Stimulated activated CD8-positive, alpha-beta memory T cell treated with anti-CD3 and anti-CD28 coated beads, Interleukin-4, amount 100 ng/mL, for 48 hours (primary cell): ENCODE results near the gene PLPPR2.
"Not testable (repeated sequence)": the region's sequence is repeated elsewhere in the genome, so short reads cannot be mapped to it uniquely, and the experiment has no call there.

Experiments used
- DNase-seq: peaks from one replicate; pipeline ENCODE4 v3.0.0-alpha.2; 2020

The PLPPR2 gene

GRCh38 chr19:11342429-11342828 lies 12.8 kb upstream of the PLPPR2 start:
- no peak for DNase-seq

GRCh38 chr19:11345122-11345803 lies 10.0 kb upstream of the PLPPR2 start:
- no peak for DNase-seq

GRCh38 chr19:11346104-11346940 lies 8.9 kb upstream of the PLPPR2 start, which contains the start of the genes CCDC159 and TMEM205:
TSS of gene CCDC159 (plus strand) at chr19:11346519. CDS start at chr19:11346607, 88 bp downstream.
TSS of gene TMEM205 (minus strand) at chr19:11346268. CDS start at chr19:11345619, 649 bp downstream.
- peak; percentile 98 for DNase-seq

DNA sequence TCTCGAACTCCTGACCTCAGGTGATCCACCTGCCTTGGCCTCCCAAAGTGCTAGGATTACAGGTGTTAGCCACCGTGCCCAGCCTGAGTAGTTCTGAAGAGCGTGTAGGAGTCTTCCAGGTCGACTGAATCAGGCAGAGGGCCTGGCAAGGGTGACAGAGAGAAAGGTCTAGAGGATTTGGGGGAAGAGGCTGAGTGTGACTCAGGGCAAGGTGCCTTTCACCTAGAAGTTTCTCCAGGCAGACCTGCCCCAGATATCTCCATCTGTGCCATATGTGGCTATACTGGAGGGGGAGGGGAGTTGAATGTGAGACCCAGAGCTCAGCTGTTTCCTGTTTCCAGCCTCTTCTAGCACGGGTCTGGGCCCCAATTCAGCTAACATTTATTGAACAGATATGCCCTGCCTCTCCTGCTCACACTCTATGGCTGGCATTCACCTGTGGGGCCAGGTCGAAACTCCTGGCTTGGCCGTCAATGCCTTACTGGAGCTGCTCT lies 7.6 kb upstream of the PLPPR2 start:
- no peak for DNase-seq

DNA sequence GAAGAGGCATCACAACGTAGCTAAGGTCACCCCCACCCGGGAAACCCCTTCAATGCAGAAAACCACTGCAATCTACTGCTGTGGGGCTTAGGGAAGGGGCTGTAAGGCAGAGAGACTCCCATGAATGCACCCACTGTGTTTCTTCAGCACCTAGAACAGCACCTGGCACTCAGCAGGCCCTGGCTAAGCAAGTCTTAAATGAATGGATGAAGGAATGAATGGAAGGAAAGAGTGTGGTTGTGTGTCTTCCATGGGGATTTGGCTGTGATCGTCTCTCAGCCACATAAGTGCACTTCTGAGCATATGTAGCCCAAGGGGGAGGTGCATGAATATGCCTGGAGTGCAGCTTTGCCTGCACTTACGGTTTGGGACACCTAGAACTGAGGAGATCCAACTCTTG lies 6.1 kb upstream of the PLPPR2 start:
- DNase-seq, result no peak

DNA sequence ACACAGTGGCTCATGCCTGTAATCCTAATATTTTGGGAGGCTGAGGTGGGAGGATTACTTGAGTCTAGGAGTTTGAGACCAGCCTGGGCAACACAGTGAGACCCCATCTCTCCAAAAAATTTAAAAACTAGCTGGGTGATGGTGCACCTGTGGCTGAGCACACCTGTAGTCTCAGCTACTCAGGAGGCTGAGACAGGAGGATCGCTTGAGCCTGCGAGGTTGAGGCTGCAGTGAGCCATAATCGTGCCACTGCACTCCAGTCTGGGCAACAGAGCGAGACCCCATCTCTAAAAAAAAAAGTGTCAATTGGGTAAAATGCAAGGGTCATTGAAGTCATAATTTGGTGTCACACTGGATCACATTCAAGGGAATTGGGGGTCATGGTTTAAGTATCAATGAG lies 1.1 kb upstream of the PLPPR2 start:
- not testable (repeated sequence) for DNase-seq

DNA sequence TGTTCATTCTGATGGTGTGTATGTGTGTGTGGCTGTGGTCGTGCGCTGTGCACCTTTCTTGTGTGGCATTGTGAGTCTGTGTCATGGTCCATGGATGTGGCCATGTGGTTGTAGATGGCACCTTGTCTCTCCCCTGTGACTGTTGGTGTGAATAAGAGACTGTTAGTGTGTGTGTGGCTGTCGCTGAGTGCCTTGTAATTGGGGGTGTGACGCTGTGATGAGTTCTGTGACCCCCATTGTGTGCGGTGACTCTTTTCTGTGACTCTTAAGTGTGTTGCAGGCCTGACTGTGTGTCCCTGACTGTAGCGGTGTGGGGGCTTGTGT lies 804 bp downstream of the PLPPR2 start:
- no peak for DNase-seq

DNA sequence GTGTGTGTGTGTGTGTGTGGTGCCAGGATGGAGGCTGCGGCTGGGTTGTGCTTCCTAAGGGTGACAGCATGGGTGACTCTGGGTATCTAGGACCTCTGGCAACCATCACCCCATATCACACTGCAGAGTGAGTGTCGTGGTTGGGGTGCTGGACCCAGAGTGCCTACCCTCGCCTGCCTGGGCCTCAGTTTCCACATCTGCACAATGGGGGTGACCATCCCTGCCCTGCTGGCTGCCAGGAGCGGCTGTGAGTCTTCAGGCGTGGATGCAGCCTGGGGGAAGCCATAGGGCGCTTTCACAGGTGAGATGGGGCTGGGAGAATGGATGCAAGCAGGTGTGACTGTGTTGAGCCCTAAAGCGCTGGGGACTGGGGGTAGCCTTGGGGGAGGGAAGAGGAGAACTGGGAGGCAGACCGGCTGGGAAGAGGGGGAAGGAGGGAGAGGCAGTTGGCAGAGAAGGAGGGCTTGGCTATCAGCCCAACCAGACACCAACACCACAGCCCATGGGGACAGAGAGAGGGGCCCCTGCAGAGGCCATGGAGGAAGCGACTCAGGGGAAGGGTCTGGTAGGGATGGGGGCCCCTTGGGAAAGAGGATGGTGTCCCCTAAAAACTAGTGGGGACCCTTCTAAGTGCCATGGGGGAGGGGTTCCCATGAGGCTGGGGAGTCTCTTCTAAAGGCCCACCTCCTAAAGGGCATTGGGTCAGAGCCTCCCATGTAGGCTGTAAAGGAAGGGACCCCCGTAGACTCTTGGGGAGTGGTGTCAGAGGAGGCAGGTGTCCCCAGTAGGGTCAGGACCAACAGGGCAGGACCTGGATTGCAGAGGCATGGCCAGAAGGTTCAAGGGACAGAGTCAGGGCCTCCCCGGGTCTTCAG lies 1.7 kb downstream of the PLPPR2 start:
- no peak for DNase-seq

GRCh38 chr19:11359421-11359820 lies 4.2 kb downstream of the PLPPR2 start:
- no peak for DNase-seq

DNA sequence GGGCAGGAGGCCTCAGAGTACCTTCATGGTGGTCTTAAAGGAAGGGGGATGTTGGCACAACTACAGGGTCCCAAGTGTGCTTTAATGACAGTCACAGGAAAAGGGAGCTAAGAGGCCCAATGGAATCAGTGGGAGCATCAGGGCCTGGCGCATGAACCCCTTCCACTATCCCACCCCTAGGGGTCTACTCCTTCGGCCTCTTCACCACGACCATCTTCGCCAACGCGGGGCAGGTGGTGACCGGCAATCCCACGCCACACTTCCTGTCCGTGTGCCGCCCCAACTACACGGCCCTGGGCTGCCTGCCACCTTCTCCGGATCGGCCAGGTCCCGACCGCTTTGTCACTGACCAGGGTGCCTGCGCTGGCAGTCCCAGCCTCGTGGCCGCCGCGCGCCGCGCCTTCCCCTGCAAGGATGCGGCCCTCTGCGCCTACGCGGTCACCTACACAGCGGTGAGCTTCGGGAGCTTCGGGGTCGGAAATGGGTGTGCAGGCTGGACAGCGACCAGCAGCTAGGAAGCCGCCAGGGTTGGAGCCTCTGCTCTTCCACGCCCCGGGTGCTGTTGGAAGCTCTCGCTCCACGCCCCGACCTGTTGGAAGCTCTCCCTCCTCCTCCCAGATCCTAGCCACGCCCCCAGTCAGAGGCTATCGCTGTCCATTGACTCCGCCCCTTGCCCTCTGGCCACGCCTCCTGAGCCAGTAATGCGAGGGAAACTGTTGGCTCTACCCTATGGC lies 6.0 kb downstream of the PLPPR2 start:
- DNase-seq, result peak; percentile 62

DNA sequence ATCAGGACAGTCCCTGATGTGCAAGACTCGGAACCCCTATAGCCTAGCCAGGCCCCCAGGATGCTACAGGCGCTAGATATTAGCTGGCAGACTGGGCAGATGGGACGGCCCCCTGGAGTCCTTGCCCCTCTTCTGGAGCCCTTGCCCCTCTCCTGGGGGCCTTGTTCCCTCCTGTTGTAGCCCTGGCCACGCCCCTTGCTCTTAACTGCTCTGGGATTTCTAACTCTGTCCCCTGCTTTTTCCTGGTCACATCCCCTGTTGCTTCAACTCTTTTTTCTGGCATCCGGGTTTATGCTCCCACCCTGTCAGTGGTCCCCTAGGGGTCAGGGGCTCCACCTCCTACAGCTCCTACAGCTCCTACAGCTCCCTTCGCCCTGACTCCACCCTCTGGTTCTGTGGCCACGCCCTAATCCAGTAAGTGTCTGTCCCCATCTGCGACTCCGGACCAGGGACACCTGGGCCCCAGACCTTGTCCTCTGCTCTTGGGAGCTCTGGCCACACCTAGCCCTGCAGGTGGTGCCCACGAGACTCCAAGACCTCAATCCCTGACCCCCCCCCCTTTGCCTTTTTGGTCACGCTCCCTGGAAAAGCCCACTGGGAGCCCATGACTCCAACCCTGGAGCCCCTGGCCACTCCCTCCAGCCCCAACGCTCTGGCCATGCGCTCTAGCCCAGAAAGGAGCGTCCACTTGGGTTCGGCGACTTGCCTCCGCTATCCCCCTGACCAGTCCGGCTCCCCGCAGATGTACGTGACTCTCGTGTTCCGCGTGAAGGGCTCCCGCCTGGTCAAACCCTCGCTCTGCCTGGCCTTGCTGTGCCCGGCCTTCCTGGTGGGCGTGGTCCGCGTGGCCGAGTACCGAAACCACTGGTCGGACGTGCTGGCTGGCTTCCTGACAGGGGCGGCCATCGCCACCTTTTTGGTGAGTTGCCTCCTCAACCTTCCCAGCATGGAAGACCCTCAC lies 6.8 kb downstream of the PLPPR2 start:
- no peak for DNase-seq

DNA sequence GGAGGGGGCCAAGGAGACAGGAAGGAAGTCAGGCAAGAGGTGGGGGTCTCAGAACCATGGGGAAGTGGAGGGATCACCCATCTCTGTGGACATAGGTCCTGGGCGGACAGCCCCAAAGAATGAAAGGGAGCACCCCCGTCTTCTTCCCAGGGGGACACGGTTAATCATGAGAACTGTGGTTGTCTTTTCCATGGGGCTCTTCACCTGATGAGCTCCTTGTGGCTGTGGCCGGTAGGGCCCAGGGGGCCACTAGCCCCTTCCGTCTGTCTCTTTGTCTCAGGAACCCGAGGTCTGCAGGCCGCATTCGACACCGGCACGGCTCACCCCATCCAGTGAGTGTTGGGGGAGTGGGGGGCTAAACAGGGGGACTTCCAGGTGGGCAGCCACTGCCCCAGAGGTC lies 8.6 kb downstream of the PLPPR2 start:
- DNase-seq, result no peak

- DNase-seq, result no peak
Measured at GRCh38 chr19:11364296-11364904, 9.2 kb downstream of the PLPPR2 start.

DNA sequence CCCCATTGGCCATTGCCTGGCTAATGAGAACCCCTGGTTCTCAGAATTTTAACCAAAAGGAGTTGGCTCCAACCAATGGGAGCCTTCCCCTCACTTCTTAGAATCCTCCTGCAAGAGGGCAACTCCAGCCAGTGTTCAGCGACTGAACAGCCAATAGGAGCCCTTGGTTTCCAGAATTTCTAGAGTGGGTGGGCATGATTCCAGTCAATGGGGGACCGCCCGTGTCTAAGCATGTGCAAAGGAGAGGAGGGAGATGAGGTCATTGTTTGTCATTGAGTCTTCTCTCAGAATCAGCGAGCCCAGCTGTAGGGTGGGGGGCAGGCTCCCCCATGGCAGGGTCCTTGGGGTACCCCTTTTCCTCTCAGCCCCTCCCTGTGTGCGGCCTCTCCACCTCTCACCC lies 9.7 kb downstream of the PLPPR2 start:
- no peak for DNase-seq

DNA sequence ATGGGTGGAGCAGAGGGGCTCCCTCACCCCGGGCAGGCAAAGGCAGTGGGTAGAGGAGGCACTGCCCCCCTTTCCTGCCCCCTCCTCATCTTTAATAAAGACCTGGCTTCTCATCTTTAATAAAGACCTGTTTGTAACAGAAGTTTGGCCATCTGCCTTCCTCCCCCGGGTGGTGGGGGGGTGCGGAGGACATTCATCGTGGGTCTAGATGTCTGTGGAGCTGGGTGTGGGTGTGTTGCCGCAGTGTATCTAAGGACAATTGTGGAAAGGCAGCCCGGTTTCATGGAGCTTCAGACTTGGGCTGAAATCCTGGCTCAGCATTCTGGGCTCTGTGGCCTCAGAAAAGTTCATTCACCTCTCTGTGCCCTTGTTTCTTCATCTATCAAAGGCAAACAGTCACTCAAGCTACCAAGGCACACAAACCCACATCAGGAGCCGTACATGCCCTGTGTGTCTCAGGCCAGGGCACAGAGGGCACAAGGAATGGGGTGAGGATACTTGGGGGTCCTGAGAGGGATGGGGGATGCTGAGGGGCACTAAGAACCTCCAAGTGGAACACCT lies 10.4 kb downstream of the PLPPR2 start:
- no peak for DNase-seq

DNA sequence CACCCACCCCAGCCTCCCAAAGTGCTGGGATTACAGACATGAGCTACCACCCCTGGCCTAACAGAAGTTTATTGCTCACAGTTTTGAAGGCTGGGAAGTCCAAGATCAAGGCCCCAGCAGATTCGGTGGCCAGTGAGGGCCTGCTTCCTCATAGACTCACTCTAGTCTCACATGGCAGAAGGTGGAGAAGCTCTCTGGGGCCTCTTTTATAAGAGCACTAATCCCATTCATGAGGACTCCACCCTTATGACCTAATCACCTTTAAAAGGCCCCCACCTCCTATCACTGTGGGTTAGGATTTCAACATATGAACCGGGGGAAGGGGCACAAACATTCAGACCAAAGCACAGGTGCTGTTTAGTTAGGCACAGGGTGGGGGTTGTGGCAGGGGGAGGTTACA lies 12.3 kb downstream of the PLPPR2 start:
- DNase-seq, result no peak

DNA sequence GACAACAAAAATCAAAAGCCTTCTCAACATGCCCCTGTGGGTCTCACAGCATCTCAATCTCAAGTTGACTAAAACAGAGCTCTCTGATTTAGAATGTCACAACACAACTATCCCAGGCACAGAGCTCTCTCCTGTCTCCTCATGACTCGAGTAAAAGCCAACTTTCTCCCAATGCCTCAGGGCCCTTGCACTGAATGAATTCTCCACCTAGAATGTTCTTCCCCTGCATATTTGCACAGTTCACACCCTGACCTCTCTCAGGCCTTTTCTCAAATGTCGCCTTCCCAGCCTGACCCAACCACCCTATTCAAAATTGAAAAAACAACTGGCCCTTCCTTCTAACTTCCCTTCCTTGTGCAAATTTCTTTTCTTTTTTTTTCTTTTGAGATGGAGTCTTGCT lies 15.5 kb downstream of the PLPPR2 start:
- DNase-seq, result no peak

GRCh38 chr19:11373166-11373884 lies 18.1 kb downstream of the PLPPR2 start:
- DNase-seq, result no peak

DNA sequence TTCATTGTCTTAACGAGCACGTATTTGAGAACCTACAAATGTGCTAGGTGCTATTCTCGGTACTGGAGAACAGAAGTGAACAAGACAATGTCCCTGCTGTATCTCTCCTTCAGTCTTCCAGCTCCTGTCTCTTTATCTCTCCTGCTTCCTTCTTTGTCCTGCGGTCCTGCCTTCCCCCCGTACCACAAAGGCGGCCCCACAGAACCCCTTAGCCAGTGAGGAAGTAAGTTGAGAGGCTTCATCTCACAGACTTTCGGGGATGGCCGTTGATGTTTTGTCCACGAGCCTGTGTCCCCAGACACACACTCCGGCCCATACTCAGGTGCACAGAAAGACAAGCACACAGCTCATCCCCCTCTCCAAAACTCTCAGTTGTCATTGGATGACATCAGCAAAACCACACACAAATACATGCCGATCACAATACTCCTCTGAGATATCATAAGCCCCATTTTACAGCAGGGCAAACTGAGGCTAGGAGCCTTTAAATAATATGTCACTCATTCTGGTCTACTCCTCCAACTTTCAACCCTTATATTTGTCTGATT lies 18.7 kb downstream of the PLPPR2 start:
- no peak for DNase-seq
